Hepatocyte (in vitro differentiated cells): ENCODE data around the gene SLC7A10. TPM values are rescaled to one million over a fixed set of nuclear protein-coding genes. Genes with fewer than 3 reads are reported as not detected.

Experiments
- DNase-seq: peaks from one replicate; pipeline ENCODE4 v3.0.0-alpha.2; 2016; ENCODE audit warnings: low spot score
- H2AFZ ChIP-seq: fragments of 200-600 bp; sonication (generic); 2 replicates; pipeline ENCODE4 v1.6.0; 2016; ENCODE audit warnings: antibody characterized with exemption, mild to moderate bottlenecking
- H3K27ac ChIP-seq: fragments of 200-600 bp; sonication (generic); 2 replicates; pipeline ENCODE4 v1.5.1; 2016; ENCODE audit warnings: mild to moderate bottlenecking
- H3K27me3 ChIP-seq: fragments of 200-600 bp; sonication (generic); 2 replicates; pipeline ENCODE4 v1.6.1; 2016
- H3K36me3 ChIP-seq: fragments of 200-600 bp; sonication (generic); replicated peaks from 2 replicates; pipeline ENCODE4 v1.5.1; 2016; ENCODE audit warnings: low read depth; ENCODE audit not compliant: insufficient read depth
- H3K4me1 ChIP-seq: fragments of 200-600 bp; sonication (generic); 2 replicates; pipeline ENCODE4 v1.5.1; 2016; ENCODE audit warnings: mild to moderate bottlenecking, moderate library complexity; ENCODE audit not compliant: insufficient read depth
- H3K4me2 ChIP-seq: fragments of 200-600 bp; sonication (generic); 2 replicates; pipeline ENCODE4 v1.6.0; 2016
- H3K4me3 ChIP-seq: fragments of 200-600 bp; sonication (generic); 2 replicates; pipeline ENCODE4 v1.5.1; 2016; ENCODE audit warnings: mild to moderate bottlenecking
- H3K79me2 ChIP-seq: fragments of 200-600 bp; sonication (generic); 2 replicates; pipeline ENCODE4 v1.6.0; 2017; ENCODE audit warnings: mild to moderate bottlenecking
- H3K9me2 ChIP-seq: fragments of 200-600 bp; sonication (generic); replicated peaks from 2 replicates; pipeline ENCODE4 v1.6.0; 2017; ENCODE audit warnings: mild to moderate bottlenecking; ENCODE audit not compliant: insufficient read depth
- H3K9me3 ChIP-seq: fragments of 200-600 bp; sonication (generic); 2 replicates; pipeline ENCODE4 v1.5.1; 2016; ENCODE audit warnings: low read depth, mild to moderate bottlenecking
- H4K20me1 ChIP-seq: fragments of 200-600 bp; sonication (generic); 2 replicates; pipeline ENCODE4 v1.6.0; 2016; ENCODE audit warnings: mild to moderate bottlenecking; ENCODE audit not compliant: insufficient read depth, poor library complexity, severe bottlenecking
- EZH2 ChIP-seq: fragments of 200-600 bp; sonication (generic); IDR thresholded peaks from 2 replicates; pipeline ENCODE4 v1.6.1; 2016; ENCODE audit warnings: antibody characterized with exemption, mild to moderate bottlenecking, borderline replicate concordance
- EZH2phosphoT487 ChIP-seq: fragments of 200-600 bp; sonication (generic); IDR thresholded peaks from one replicate; pipeline ENCODE4 v1.6.1; 2018; ENCODE audit warnings: antibody characterized with exemption, mild to moderate bottlenecking, low read depth, moderate library complexity; ENCODE audit not compliant: unreplicated experiment, severe bottlenecking
- WGBS: methylation state at CpG from one replicate; pipeline ENCODE4 v1.1.6; 2016; ENCODE audit warnings: low lambda C conversion rate; ENCODE audit errors: missing lambda C conversion rate; 5-methylcytosine and 5-hydroxymethylcytosine counted together
- polyA plus RNA-seq: library from polyadenylated mRNA; unstranded; fragments of >200 nt; fragmentation: Nextera tagmentation; extraction: Ambion mirVana; gene quantifications from 2 replicates; pipeline ENCODE4 v1.2.1, GENCODE V29; 2016
- total RNA-seq: library from RNA; depleted of rRNA; stranded (reverse); fragments of >200 nt; gene quantifications from 2 replicates; pipeline ENCODE4 v1.2.3, GENCODE V29; 2014
- TF ChIP-seq, protein P1 (sequence below): fragments of 200-600 bp; sonication (generic); IDR thresholded peaks from 2 replicates; pipeline ENCODE4 v1.5.1; 2016; ENCODE audit warnings: antibody characterized with exemption, mild to moderate bottlenecking; ENCODE audit not compliant: poor library complexity

Gene SLC7A10
- total and polyA plus RNA-seq, 2 experiments from 2014 or later: 5.5 to 7.3 TPM

DNA sequence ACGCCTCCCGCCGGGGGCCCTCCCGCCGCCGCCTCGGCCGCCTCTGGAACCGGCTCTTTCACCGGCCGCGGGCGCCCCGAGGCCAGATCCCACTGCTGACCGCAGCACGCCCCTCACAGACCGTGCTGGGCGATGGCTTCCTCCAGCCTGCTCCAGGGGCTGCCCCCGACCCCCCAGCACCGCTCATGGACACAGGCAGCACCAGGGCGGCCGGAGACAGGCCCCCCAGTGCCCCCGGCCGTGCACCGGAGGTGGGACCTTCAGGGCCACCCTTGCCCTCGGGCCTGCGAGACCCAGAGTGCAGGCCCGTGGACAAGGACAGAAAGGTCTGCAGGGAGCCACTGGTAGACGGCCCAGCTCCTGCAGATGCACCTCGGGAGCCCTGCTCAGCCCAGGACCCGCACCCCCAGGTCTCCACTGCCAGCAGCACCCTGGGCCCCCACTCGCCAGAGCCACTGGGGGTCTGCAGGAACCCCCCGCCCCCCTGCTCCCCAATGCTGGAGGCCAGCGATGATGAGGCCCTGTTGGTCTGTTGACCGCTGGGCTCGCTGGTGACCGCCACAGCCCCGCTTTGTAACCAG lies 18.5 kb downstream of the SLC7A10 start:
- H3K4me1 ChIP-seq: no peaks in the 10 kb centered on the region
- no peaks in the 10 kb centered on the region for H3K79me2 ChIP-seq
- TF ChIP-seq, protein P1, sequence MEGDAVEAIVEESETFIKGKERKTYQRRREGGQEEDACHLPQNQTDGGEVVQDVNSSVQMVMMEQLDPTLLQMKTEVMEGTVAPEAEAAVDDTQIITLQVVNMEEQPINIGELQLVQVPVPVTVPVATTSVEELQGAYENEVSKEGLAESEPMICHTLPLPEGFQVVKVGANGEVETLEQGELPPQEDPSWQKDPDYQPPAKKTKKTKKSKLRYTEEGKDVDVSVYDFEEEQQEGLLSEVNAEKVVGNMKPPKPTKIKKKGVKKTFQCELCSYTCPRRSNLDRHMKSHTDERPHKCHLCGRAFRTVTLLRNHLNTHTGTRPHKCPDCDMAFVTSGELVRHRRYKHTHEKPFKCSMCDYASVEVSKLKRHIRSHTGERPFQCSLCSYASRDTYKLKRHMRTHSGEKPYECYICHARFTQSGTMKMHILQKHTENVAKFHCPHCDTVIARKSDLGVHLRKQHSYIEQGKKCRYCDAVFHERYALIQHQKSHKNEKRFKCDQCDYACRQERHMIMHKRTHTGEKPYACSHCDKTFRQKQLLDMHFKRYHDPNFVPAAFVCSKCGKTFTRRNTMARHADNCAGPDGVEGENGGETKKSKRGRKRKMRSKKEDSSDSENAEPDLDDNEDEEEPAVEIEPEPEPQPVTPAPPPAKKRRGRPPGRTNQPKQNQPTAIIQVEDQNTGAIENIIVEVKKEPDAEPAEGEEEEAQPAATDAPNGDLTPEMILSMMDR: no peak
- TF ChIP-seq EZH2 (no peak), EZH2phosphoT487 (no peak)
- DNase-seq: no peak
- no peak overlapping the region for H3K4me3 ChIP-seq
- no peaks in the 10 kb centered on the region for H4K20me1 ChIP-seq
- H3K36me3 ChIP-seq: no peaks in the 10 kb centered on the region
- no peak overlapping the region for H3K27ac ChIP-seq
- no peaks in the 10 kb centered on the region for H3K27me3 ChIP-seq
- 98% methylated on average over 29 of the region's 38 CpGs for WGBS
- H3K4me2 ChIP-seq: no peak overlapping the region
- H3K9me2 ChIP-seq: no peaks in the 10 kb centered on the region
- no peak overlapping the region for H2AFZ ChIP-seq
- no peaks in the 10 kb centered on the region for H3K9me3 ChIP-seq

- H2AFZ ChIP-seq: no peak overlapping the region
- H3K27ac ChIP-seq: no peak overlapping the region
- H3K27me3 ChIP-seq: no peaks in the 10 kb centered on the region
- H3K4me1 ChIP-seq: no peaks in the 10 kb centered on the region
- no peaks in the 10 kb centered on the region for H3K79me2 ChIP-seq
- H3K9me2 ChIP-seq: no peaks in the 10 kb centered on the region
- no peak overlapping the region for H3K4me2 ChIP-seq
- no peak overlapping the region for H3K4me3 ChIP-seq
- H3K36me3 ChIP-seq: no peaks in the 10 kb centered on the region
- no peak for DNase-seq
- WGBS: 94% methylated on average over 27 of the region's 38 CpGs
- no peaks in the 10 kb centered on the region for H3K9me3 ChIP-seq
- TF ChIP-seq, protein P1: no peak
- TF ChIP-seq EZH2phosphoT487 (no peak), EZH2 (no peak)
- no peaks in the 10 kb centered on the region for H4K20me1 ChIP-seq
Measured at GRCh38 chr19:33206261-33207039, 19.2 kb downstream of the SLC7A10 start.

GRCh38 chr19:33205531-33206260 lies 20.0 kb downstream of the SLC7A10 start:
- Histone ChIP-seq H3K9me3 (no peaks in the 10 kb centered on the region), H4K20me1 (no peaks in the 10 kb centered on the region), H3K9me2 (no peaks in the 10 kb centered on the region), H3K27ac (no peak overlapping the region), H3K4me1 (no peaks in the 10 kb centered on the region), H3K4me2 (no peak overlapping the region), H2AFZ (no peak overlapping the region), H3K79me2 (no peaks in the 10 kb centered on the region), H3K4me3 (no peak overlapping the region), H3K27me3 (no peaks in the 10 kb centered on the region), H3K36me3 (no peaks in the 10 kb centered on the region)
- TF ChIP-seq, protein P1: no peak
- TF ChIP-seq EZH2 (no peak), EZH2phosphoT487 (no peak)
- WGBS: 96% methylated on average over 57 of the region's 64 CpGs
- no peak for DNase-seq
